ENCODE results near the gene RAPGEF2.

DNA sequence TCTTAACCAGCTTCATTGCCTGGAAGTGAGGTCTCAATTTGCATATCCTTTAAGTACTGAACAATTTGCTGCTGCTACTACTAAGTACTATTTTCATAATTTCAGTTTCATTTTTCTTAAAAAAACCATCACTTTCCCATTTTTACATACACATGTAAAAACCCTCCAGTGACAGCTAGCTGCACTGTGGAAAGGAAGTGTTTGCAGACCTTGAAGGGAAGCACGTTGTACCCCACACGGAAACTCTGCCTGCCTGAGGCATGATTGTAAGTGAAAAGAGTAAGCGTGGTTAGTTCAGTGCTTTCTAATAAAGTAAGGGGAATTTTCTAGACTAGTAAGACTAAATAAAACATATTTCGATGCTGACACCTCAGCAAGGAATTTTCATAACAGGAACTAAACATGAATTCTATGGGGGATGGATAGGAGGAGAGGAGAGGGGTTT, 103.6 kb downstream of the RAPGEF2 start:
- TF ChIP-seq, protein P1, sequence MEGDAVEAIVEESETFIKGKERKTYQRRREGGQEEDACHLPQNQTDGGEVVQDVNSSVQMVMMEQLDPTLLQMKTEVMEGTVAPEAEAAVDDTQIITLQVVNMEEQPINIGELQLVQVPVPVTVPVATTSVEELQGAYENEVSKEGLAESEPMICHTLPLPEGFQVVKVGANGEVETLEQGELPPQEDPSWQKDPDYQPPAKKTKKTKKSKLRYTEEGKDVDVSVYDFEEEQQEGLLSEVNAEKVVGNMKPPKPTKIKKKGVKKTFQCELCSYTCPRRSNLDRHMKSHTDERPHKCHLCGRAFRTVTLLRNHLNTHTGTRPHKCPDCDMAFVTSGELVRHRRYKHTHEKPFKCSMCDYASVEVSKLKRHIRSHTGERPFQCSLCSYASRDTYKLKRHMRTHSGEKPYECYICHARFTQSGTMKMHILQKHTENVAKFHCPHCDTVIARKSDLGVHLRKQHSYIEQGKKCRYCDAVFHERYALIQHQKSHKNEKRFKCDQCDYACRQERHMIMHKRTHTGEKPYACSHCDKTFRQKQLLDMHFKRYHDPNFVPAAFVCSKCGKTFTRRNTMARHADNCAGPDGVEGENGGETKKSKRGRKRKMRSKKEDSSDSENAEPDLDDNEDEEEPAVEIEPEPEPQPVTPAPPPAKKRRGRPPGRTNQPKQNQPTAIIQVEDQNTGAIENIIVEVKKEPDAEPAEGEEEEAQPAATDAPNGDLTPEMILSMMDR (conservative IDR thresholded peaks at IDR 0.05; ENCODE audit: low read depth, low read length) = no peak
- TF ChIP-seq EZH2 (IDR thresholded peaks at IDR 0.05; ENCODE audit: low read length, unreplicated experiment) (no peak), EZH2phosphoT487 (IDR thresholded peaks at IDR 0.05; ENCODE audit: borderline replicate concordance, low read length) (no peak)
